Activated gamma-delta T cell treated with Interleukin-2 at 50 U/mL for 16 hours (primary cell): Measurements from ENCODE around the gene HSPA1L.
A peak's percentile ranks its signal among the peaks of the same experiment; 100 is the strongest.
"Not testable (repeated sequence)": the region's sequence is repeated elsewhere in the genome, so short reads cannot be mapped to it uniquely, and the experiment has no call there.

ENCODE experiments used
- DNase-seq: peaks from one replicate; pipeline ENCODE4 v3.0.0-alpha.2; 2020

The HSPA1L gene

DNA sequence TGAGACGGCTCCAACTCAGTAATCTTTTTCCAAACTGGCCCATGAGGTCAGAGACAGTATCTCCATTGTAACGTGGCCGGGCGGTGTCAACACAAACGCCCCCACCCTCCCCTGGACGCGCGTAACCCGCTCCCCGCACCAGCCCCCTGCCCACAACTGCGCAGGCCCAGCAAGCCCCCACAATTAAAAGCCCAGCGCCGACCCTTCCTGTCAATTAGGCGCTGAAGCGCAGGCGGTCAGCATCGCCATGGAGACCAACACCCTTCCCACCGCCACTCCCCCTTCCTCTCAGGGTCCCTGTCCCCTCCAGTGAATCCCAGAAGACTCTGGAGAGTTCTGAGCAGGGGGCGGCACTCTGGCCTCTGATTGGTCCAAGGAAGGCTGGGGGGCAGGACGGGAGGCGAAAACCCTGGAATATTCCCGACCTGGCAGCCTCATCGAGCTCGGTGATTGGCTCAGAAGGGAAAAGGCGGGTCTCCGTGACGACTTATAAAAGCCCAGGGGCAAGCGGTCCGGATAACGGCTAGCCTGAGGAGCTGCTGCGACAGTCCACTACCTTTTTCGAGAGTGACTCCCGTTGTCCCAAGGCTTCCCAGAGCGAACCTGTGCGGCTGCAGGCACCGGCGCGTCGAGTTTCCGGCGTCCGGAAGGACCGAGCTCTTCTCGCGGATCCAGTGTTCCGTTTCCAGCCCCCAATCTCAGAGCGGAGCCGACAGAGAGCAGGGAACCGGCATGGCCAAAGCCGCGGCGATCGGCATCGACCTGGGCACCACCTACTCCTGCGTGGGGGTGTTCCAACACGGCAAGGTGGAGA is at the start of gene HSPA1L, which contains the start of gene HSPA1A:
TSS of gene HSPA1L (minus strand) at position 259 of the 814 bp plus-strand sequence. CDS start 3,311 bp downstream, outside the sequence.
TSS of gene HSPA1A (plus strand) at position 519 of the 814 bp plus-strand sequence. CDS start at position 733, 214 bp downstream.
- peak; percentile 51 for DNase-seq

DNA sequence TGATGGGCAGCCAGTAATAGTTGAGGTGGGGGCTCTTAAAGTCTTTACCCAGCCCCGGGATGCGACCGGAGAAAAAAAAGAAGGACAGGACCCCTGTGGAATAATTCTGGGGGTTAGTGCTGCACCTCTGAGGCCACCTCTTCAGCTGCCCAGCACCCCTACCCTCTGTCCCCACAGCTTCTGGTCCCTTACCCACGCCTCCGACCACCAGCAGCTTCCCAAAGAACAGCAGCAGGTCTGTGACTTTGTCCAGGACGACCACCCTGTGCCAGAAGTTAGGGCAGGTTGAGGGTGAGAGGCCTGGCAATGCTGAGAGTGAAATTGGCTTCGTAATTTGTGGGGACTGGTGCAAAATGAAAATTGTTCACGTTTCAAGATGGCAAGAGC is 49.7 kb upstream of the HSPA1L start:
- no peak for DNase-seq

GRCh38 chr6:31864123-31864562 is 49.1 kb upstream of the HSPA1L start:
- not testable (repeated sequence) for DNase-seq

- DNase-seq: peak; percentile 99
Observed at GRCh38 chr6:31862344-31863235, 47.5 kb upstream of the HSPA1L start, which contains the start of gene NEU1. NEU1 (minus strand) TSS chr6:31862821; CDS start chr6:31862776, 45 bp downstream.

DNA sequence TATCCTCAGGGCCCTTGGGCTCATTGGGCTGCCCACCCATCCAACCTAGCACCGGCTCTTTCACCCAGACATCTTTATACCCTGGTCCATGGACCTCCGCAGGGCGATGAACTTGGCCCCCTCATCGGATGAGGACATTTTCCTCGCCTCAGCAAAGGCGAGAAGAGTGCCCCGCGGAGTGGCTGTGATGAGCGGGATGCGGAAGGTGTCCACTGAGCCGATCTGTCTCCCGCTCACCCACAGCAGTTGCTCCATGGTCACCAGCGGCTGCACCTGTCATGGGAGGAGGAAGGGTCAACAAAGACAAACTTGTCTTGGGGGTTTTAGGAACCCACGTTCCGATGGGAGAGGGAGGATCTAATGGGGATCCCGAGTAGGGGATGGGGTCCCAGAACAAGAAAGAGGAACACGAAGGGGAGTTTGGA is 46.8 kb upstream of the HSPA1L start:
- DNase-seq: no peak

DNA sequence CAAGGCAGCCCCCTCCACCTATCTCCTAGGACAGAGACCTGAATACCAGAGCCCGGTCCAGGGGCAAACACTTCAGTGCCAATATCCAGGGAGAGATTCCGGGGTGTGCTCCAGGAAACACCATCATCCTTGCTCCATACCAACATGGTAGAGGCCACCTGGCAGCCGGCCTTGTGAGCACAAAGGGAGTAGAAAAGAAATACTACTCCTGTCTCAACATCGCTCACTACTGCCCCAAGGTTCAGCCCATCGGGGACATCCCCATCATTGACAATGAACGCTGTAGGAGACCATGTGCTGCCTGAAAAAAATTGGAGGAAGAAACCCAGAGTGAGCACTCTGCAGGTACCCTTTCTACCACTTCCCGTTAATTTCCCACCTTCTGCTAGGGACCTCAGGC is 46.1 kb upstream of the HSPA1L start:
- no peak for DNase-seq

- DNase-seq: no peak
Observed at GRCh38 chr6:31860349-31860748, 45.3 kb upstream of the HSPA1L start.

- DNase-seq: no peak
Observed at GRCh38 chr6:31859923-31860322, 44.8 kb upstream of the HSPA1L start.

DNA sequence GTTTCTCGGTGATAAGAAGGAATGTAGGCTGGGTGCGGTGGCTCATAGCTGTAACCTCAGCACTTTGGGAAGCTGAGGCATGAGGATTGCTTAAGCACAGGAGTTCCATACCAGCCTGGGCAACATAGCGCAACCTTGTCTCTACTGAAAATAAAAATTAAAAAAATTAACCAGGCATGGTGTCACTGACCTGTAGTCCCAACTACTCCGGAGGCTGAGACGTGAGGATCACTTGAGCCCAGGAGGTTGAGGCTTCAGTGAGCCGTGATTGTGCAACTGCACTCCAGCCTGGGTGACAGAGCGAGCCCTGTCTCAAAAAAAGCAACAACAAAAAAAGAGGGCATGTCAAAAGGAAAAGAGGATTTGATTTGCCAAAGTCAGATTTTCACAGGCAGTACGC is 43.6 kb upstream of the HSPA1L start:
- no peak for DNase-seq

DNA sequence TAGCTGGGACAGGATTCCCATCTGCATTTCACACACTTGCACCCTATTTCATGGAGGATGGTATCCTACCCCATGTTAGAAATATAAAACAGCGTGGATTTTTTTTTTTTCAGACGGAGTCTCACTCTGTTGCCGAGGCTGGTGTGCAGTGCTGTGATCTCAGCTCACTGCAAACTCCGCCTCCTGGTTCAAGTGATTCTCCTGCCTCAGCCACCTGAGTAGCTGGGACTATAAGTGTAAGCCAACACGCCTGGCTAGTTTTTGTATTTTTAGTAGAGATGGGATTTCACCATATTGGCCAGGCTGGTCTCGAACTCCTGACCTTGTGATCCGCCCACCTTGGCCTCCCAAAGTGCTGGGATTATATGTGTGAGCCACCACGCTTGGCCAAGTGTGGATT is 42.7 kb upstream of the HSPA1L start:
- not testable (repeated sequence) for DNase-seq

DNA sequence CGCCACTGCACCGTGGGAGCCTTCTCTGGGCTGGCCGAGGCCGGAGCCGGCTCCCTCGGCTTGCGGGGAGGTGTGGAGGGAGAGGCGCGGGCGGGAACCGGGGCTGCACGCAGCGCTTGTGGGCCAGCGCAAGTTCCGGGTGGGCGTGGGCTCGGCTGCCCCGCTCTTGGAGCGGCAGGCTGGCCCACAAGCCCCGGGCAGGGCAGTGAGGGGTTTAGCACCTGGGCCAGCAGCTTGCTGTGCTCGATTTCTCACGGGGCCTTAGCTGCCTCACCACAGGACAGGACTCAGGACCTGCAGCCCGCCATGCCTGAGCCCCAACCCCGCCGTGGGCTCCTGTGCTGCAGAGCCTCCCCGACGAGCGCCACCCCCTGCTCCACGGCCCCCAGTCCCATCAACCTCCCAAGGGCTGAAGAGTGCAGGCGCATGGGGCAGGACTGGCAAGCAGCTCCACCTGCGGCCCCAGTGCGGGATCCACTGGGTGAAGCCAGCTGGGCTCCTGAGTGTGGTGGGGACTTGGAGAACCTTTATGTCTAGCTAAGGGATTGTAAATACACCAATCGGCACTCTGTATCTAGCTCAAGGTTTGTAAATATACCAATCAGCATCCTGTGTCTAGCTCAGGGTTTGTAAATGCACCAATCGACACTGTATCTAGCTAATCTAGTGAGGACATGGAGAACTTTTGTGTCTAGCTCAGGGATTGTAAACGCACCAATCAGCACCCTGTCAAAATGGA is 37.1 kb upstream of the HSPA1L start:
- not testable (repeated sequence) for DNase-seq

GRCh38 chr6:31851485-31851832 is 36.4 kb upstream of the HSPA1L start:
- no peak for DNase-seq

DNA sequence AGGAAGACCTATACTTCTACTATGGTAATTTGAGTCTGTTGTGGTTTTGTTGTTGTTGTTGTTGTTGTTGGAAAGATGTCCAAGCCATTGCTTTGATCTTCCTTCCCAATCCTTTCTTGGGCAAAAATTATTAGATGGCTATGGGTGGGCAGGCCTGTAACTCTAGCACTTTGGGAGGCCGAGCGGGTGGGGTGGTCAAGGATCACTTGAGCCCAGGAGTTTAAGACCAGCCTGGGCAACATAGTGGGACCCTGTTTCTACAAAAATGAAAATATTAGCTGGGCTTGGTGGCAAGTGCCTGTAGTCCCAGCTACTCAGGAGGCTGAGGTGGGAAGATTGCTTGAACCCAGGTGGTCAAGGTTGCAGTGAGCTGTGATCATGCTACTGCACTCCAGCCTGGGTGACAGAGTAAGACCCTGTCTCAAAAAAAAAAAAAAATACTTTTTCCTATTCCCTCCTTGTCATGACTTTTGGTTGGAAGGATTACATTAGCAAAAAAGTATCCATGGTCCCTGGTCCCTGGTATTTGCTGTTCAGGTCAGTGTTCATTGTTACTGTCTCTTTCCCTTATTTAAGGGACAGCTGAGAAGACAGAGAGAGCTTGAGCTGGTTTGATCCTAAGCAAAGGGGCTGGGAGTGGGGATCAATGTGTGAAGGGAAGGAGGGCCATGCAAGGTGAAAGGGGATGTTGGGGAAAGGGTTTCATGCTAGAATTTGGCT is 35.8 kb upstream of the HSPA1L start:
- DNase-seq: no peak

GRCh38 chr6:31847276-31847978 is 32.3 kb upstream of the HSPA1L start:
- DNase-seq: no peak

GRCh38 chr6:31844507-31844906 is 29.4 kb upstream of the HSPA1L start:
- no peak for DNase-seq

- DNase-seq: no peak
Observed at GRCh38 chr6:31842053-31842452, 27.0 kb upstream of the HSPA1L start.

DNA sequence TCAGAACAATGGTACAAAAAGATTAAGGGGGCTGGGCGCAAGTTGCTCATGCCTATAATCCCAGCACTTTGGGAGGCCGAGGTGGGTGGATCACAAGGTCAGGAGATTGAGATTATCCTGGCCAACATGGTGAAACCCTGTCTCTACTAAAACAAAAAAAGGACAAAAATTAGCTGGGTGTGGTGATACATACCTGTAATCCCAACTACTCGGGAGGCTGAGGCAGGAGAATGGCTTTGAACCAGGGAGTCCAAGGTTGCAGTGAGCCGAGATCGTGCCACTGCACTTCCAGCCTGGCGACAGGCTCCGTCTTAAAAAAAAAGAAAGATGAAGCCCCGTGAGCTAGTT is 24.7 kb upstream of the HSPA1L start:
- not testable (repeated sequence) for DNase-seq

GRCh38 chr6:31838968-31839367 is 23.9 kb upstream of the HSPA1L start:
- DNase-seq: no peak

- not testable (repeated sequence) for DNase-seq
Observed at GRCh38 chr6:31838114-31838553, 23.1 kb upstream of the HSPA1L start.

GRCh38 chr6:31837369-31838113 is 22.5 kb upstream of the HSPA1L start:
- DNase-seq: no peak
